ENCODE data around the gene ZNF324B.
"Not testable (repeated sequence)": the region's sequence is repeated elsewhere in the genome, so short reads cannot be mapped to it uniquely, and the experiment has no call there.

The ZNF324B gene

DNA sequence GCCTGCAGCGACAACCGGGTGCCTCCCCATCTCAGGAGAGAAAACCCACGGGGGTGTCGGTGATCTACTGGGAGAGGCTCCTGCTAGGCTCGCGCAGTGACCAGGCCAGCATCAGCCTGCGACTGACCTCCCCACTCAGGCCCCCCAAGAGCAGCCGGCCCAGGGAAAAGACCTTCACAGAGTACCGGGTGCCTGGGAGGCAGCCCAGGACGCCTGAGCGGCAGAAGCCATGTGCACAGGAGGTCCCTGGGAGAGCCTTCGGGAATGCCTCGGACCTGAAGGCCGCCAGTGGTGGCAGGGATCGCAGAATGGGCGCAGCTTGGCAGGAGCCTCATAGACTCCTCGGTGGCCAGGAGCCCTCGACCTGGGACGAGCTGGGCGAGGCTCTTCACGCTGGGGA lies 3.9 kb downstream of the ZNF324B start:
- no peak for DNase-seq

DNA sequence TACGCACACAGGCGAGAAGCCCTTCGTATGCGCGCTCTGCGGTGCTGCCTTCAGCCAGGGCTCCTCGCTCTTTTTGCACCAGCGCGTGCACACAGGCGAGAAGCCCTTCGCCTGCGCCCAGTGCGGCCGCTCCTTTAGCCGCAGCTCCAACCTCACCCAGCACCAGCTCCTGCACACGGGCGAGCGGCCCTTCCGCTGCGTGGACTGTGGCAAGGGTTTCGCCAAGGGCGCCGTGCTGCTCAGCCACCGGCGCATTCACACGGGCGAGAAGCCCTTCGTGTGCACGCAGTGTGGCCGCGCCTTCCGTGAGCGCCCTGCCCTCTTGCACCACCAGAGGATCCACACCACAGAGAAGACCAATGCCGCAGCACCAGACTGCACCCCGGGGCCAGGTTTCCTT lies 4.7 kb downstream of the ZNF324B start:
- DNase-seq = no peak

DNA sequence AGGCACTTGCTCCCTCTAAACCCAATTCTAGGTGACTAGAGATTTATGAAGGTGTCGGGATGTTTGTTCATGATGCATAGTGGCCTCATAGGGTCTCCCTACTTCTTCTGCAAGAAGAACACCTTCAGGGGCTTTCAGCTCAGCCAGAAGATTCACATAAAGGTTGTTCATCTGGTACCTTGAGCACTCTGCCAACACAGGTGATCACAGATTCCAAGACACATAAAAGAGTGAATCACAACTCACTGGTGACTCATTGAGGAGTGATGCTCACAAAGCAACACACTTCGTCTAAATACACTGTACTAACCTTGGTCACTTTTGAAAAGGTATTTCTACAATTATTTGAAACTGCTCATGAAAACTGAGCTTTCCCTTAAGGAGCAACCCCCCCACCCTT lies 8.6 kb downstream of the ZNF324B start:
- DNase-seq = no peak

DNA sequence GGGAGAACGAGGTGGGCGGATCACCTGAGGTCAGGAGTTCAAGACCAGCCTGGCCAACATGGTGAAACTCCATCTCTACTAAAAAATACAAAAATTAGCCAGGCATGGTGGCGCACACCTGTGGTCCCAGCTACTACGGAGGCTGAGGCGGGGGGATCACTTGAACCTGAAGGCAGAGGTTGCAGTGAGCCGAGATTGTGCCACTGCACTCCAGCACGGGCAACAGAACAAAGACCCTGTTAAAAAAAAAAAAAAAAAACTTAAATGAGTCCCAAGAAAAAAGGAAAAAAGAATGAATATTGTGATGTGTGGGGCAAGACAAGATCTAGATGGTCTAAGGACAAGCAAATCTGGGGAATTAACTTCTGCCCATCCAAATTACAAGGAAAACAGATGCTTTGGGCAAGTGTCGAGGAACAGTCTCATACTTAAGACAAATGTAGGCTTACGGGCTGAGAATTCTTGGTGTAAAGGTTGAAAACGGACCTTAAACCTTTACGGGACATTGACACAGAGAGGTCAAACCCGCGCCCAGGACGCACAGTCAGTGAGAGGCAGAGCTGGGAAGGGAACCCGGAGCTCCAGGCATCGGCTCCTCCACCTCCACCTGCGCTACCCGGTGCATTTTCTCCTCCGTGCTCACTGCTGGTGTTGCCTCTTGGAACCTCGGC lies 14.8 kb downstream of the ZNF324B start:
- no peak for DNase-seq

DNA sequence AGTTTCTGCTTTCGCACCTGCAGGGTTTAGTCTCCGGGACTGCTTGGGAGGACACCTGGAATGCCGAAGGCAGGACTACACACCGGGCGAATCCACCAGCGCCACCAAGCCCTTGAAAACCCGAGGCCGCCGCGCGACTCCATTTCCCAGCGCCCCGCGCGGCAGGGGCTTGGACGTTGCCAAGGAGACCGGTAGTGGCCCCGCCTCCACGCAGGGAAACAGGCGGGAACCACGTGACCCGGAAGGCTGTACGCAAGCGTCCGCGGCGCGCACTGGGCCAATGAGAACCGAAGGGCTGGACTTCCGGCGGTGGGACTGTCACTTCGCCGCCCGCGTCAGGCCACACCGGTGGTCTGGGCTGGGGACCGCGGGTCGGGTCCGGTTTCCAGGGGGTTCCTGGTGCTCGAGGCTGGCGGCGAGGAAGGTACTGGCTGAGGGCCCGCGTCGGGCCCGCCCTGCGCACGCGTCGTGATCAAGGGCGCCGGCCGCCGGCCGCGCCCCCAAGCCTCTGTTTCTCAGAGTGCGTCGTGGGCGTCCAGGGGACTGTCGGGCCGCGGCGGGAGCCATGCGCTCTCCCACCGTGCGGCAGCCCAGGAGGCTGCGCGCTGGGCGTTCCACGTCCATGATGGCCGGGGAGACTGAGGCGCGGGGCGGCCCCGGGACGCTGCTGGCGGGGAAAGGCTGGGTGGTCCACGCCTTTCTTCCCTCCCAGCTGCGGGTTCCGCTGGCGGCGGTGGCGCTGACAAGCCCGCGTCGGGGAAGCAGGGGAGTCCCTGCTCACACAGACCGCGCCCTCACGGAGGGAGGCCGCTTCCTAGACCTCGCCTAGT lies 15.6 kb downstream of the ZNF324B start, which contains the start of gene ZNF324:
Gene ZNF324, plus strand, starts transcription at position 321 of the 830 bp plus-strand sequence. CDS start 2,106 bp downstream, outside the sequence.
- DNase-seq = peak; percentile 99

DNA sequence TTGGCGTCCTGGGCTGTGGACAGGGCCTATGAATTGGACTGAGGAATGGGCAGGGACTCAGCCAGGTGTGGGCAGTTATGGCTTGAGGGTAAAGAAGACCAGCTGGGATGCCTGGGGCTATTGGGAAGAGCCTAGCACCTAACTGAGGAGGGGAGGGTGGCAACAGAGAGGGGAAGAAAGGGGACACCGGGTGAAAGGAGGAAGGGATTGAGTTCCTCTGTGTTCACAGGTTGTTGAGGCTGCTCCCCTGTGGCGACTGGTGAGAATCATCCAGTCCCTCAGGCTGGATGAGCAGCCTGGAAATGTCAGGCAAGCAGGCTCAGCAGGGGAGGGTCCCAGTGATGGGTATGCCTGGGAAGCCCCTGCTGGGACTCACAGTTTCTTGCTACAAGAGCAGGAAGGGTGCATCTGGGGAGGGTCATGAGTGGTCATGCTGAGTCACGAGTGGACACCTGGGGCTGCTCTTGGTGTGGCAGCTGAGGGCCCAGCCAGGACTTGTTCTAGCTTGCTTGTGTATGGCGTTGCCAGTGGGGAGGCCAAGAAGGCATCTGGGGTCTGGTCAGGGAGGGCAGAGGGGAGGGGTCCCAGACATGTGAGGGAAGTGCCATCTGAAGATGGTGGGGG lies 16.9 kb downstream of the ZNF324B start:
- peak; percentile 27 for DNase-seq

DNA sequence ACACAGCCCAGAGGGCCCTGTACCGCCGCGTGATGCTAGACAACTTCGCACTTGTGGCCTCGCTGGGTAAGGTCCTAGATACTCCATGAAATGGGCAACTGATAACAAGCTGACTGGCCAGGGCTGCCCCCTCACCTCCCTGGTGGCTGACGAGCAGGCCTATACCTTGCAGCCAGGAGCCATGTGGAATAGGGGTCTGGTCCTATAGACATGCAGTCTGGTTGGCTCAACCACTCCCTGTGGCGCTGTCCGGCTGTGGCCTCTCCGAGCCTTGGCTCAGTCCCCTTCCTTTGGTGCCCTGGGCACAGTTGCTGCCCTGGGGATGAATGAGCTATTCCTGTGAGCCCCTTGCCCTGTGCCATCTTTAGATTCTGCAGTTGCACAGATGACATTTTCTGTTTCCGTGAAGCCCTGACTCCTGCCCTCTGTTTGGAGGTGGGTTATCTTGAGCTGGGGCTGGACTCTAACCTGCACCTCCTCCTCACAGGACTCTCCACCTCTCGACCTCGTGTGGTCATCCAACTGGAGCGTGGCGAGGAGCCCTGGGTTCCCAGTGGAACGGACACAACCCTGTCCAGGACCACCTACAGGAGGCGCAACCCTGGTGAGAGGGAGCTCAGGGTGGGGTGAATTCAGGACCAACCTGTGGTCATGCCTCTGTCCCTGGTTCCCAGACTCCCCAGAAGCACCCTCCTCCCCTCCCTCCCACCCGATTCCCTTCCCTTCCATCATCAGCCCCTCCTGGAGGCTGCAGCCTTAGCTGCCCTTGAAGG lies 18.0 kb downstream of the ZNF324B start:
- DNase-seq = no peak

DNA sequence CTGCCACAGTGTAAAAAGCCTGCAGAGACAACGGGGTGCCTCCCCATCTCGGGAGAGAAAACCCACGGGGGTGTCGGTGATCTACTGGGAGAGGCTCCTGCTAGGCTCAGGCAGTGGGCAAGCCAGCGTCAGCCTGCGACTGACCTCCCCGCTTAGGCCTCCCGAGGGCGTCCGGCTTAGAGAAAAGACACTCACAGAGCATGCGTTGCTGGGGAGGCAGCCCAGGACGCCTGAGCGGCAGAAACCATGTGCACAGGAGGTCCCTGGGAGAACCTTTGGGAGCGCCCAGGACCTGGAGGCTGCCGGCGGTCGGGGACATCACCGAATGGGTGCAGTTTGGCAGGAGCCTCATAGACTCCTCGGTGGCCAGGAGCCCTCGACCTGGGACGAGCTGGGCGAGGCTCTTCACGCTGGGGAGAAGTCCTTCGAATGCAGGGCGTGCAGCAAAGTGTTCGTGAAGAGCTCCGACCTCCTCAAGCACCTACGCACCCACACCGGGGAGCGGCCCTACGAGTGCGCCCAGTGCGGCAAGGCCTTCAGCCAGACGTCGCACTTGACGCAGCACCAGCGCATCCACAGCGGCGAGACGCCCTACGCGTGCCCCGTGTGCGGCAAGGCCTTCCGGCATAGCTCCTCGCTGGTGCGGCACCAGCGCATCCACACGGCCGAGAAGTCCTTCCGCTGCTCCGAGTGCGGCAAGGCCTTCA lies 19.6 kb downstream of the ZNF324B start:
- not testable (repeated sequence) for DNase-seq

DNA sequence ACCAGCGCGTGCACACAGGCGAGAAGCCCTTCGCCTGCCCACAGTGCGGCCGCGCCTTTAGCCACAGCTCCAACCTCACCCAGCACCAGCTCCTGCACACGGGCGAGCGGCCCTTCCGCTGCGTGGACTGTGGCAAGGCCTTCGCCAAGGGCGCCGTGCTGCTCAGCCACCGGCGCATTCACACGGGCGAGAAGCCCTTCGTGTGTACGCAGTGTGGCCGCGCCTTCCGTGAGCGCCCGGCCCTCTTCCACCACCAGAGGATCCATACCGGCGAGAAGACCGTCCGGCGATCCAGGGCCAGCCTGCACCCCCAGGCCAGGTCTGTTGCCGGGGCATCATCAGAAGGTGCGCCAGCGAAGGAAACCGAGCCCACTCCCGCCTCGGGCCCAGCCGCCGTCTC lies 20.3 kb downstream of the ZNF324B start:
- DNase-seq = no peak

DNA sequence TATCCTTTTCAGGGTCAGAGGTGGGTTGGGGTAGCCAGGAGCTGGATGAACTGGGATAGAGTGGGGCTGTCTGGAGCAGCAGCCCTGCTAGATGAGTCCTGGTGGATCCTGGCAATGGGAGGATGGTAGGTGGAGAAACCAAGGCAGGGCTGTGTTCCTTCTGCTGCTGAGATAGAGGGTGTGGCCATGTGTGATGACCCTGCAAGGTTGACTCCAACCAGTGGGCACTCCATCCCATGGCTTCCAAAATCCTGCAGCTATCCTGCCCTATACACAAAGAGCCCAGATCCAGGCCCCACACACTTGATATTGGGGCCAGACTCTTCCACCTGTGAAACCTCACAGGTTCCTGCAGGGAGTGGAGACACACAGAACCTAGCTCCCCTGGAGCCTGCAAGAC lies 22.4 kb downstream of the ZNF324B start:
- DNase-seq = no peak

DNA sequence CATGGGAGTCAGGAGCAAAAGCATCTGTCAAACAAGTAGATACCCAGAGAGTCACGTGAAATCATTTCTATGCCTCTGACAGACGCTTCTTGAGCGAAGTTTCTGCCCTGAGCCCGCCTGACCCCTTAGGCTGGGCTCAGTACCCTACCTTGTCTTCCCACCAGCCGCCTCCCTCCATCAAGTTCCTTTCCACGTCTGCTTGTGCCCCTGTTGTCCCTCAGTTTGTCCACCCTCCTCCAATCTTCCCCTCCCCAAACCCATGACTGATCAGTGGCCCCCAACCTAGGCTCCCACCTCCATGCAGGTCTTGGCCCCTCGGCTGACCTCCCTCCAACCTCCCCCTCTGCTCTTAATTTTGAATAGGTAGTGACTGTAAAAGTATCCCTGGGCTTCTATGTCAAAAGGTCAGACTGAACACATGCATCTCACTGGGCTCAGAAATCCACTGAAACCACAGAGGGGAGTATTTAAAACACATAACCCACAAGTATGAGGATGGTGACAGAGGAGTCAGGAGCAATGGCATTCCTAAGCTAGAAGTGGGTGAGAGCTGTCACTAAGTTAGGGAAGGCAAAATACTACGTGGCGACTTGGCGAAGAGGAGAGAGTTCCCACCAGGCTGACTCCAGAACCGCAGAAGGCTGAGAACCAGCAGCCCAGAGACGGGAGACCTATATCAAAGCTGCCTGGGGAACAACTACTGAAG lies 23.0 kb downstream of the ZNF324B start:
- DNase-seq = peak; percentile 49

DNA sequence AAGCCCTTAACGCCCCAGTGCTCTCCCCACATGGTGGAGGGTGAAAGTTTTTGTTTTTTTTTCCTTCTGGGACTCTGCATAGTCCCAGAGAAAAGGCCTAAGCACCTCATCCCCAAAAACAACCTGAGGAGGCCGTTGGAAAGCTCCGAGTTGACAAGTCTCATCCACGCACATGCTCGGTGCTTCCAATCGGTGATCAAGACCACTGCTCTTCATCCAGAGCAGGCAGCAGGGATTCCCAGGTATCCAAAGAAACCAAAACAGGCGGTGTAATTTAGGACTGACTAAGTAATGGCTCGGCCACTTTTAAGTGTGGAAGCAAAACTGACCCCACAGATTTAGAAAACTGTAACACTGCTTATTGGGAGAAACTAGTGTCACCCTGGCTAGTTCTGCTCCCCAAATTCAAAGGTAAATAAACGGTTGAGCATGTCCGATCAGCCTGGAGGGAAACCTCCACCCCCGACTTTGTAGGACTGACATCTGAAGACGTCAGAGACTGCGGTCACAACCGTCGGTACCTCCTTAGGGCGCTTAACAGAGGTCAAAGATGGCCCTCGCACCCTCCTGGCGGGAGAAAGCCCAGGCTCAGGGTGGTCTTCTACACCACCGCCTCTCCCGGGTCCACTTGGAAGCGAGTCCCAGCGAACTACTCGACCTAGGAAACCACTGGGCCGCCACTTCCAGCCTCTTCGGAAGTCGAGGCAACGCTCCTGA lies 23.7 kb downstream of the ZNF324B start:
- DNase-seq = peak; percentile 51

DNA sequence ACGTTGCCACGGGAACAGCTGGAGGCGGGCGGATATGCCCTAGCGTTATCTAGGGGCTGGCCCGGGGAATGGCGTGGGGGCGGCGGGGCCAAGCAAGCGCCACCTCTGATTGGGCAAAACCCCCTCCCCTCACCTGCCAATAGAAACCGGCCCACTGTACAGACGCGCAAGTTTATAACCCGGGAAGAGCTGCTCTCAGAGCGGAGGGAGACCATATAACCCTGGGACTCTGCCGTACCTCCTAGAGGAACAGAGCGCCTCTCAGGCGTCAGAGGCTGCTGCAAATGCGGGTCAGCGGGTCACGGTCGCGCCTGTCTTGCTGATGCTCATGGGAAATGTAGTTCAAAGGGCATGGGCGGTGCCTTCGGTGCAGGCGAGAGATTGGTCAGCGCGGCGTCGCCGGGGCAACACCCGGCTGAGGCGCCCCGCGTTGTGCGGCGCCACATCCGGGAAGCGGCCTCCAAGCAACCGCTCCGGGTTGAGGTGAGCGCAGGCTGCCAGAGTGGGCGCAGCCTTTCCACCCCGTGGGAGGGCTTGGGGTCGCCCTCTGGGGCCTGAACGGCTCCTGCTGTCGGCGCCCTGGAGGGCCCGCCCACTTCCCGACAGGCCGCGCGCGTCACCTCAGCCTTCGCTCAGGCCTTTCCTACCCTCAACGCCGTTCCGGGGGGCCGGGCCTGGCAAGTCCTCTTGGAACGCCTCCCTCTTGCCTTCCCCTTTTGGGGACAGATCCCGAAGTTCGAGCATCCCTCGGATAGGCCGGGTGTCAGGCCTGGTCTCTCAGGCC lies 24.5 kb downstream of the ZNF324B start, which contains the start of gene ZNF446:
Gene ZNF446, plus strand, starts transcription at position 639 of the 784 bp plus-strand sequence. CDS start 867 bp downstream, outside the sequence.
- peak; percentile 98 for DNase-seq

DNA sequence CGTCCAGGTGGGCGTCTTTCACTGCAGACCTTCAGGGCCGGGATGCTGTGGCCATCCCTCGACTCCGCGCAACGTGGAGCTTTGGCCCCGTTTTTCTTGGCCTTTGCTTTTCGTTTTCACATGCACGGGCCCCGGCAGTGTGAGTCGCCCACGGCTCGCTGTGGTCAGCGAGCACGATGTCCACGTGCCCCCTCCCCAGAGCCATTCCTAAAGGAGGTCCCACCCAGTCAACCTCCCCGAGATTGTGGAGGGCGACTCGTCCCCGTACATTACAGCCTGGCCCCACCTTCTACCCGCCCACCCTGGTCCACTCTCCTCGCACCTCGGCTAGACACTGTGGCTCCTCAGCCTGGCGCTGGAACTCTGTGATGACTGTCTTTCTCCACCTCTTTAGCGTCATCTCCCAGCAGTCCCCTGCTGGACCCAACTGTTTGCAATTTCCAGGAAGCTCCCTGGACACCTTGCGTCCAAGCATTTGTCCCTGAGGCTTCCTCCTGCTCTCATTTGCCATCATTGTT lies 25.1 kb downstream of the ZNF324B start:
- DNase-seq = peak; percentile 62

DNA sequence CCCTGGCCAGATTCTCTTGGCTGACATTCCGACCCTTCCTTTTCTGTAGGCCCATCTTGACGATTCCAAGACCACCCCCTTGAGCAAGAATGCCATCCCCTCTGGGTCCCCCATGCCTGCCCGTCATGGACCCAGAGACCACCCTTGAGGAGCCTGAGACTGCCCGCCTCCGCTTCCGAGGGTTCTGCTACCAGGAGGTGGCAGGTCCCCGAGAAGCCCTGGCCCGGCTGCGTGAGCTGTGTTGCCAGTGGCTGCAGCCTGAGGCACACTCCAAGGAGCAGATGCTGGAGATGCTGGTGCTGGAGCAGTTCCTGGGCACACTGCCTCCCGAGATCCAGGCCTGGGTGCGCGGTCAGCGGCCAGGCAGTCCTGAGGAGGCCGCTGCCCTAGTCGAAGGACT lies 25.7 kb downstream of the ZNF324B start:
- DNase-seq = no peak

DNA sequence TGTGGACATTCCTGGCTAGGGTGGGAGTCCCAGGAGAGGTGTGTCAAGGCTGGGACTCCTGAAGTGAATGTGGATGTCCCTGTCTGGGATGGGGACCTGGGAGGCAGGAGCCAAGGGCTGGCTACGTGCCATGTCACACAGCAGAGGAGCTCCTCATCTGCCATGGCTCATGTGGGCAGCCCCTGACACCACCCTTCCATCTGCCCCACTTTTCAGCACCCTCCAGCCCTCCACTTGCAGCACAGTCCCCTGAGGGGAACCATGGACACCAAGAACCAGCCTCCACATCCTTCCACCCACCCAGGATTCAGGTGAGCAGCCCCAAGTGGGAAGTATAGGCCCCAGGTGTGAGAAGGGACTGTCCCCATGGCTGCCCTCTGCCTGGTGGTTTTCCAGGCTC lies 26.4 kb downstream of the ZNF324B start:
- DNase-seq = no peak

DNA sequence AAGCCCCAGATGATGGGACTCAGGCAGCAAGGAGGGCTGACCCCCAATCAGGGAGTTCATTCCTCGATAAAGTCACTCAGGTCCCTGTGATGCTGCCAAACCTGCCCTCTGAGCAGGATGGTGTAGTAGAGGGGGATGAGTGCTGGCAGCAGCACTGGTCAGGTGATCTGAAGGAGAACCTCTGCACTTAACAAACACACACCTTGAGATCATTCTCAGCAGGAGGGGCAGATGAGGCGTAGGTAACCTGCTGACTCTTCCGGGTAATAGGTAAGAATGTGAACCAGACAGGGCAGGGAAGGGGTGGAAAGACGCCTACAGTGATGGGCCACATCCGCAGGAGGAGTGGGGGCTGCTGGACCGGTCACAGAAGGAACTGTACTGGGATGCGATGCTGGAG lies 27.9 kb downstream of the ZNF324B start:
- DNase-seq = no peak

DNA sequence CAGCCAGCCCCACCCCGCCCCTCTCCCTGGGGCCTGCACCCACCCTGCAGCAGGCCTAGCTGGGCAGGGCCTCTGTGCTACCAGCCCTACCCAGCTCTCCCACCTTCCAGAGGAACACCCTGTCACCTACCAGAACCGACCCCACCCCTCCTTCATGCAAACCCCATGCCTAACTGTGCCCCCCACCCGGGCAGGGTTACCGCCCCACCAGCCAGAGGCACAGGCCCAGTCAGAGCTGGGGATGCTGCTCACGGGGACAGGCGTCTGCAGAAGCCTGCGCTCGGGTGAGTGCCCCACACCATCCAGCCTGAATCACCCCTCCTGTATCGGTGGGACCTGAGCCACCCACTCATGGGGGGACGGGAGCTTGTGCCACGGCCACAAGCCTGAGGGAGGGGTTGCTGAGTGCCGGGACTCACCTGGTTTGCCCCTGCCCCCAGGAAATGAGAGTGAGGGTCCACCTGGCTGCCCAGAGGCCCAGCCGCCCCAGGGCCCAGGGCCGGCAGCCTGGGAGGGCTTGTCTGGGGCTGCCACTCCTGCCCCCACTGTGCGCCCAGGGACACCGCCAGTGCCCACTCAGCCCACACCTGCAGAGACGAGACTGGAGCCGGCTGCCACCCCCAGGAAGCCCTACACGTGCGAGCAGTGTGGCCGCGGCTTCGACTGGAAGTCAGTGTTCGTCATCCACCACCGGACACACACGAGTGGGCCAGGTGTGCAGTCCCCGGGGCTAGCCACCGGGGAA lies 28.5 kb downstream of the ZNF324B start:
- no peak for DNase-seq

DNA sequence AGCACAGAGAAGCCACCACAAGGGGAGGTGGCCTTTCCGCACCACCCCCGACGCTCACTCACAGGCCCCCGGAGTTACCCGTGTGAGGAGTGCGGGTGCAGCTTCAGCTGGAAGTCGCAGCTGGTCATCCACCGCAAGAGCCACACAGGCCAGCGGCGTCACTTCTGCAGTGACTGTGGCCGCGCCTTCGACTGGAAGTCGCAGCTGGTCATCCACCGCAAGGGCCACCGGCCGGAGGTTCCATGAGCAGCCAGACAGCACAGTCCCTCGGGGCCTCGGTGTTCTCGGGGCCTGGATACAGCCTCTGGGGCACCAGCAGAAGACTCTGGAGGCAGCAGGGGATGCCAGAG lies 29.0 kb downstream of the ZNF324B start:
- no peak for DNase-seq

Measured in DMS53 (cell line).